H1 (cell line): Measurements from ENCODE around the gene CRYGS. TPM values are rescaled to one million over a fixed set of nuclear protein-coding genes. Genes with fewer than 3 reads are reported as not detected.

Experiments used
- ASH2L ChIP-seq: fragments of 200-600, 300-600 bp; sonication (generic); IDR thresholded peaks from one replicate; pipeline ENCODE4 v1.7.1; 2017; ENCODE audit warnings: low read length
- BCL11A ChIP-seq, 2 experiments: IDR thresholded peaks; one replicate each; pipeline ENCODE4 v1.6.1; 2011; ENCODE audit warnings: low read depth in 2 of 2, low read length in 2 of 2, mild to moderate bottlenecking in 2 of 2
- BRCA1 ChIP-seq: IDR thresholded peaks from 2 replicates; pipeline ENCODE4 v1.6.1; 2012; ENCODE audit warnings: low read depth, low read length, improper control_type of control experiment
- CBX8 ChIP-seq: fragments of 300-800, 300-1000 bp; sonication (generic); IDR thresholded peaks from 2 replicates; pipeline ENCODE4 v1.7.1; 2016; ENCODE audit warnings: low read depth, low read length, borderline replicate concordance
- CHD2 ChIP-seq: IDR thresholded peaks from 2 replicates; pipeline ENCODE4 v1.6.1; 2012; ENCODE audit warnings: low read length, improper control_type of control experiment
- CREB1 ChIP-seq: IDR thresholded peaks from 2 replicates; pipeline ENCODE4 v1.6.1; 2012; ENCODE audit warnings: inconsistent platforms
- E2F6 ChIP-seq: IDR thresholded peaks from 2 replicates; pipeline ENCODE4 v1.6.1; 2012; ENCODE audit warnings: inconsistent platforms
- JUND ChIP-seq: IDR thresholded peaks from 2 replicates; pipeline ENCODE4 v1.6.1; 2011; ENCODE audit warnings: mild to moderate bottlenecking, improper control_type of control experiment, low read length
- KDM4A ChIP-seq: IDR thresholded peaks from one replicate; pipeline ENCODE4 v1.7.1; 2012; ENCODE audit warnings: low read depth, mild to moderate bottlenecking, moderate library complexity, low read length, inconsistent platforms; ENCODE audit not compliant: severe bottlenecking
- KDM5A ChIP-seq: fragments of 200-600 bp; IDR thresholded peaks from 2 replicates; pipeline ENCODE4 v1.7.1; 2012; ENCODE audit warnings: mild to moderate bottlenecking, low read length, inconsistent platforms, mixed read lengths
- NRF1 ChIP-seq: IDR thresholded peaks from 2 replicates; pipeline ENCODE4 v1.6.1; 2011; ENCODE audit warnings: mild to moderate bottlenecking, low read depth, low read length, improper control_type of control experiment
- PHF8 ChIP-seq: fragments of 200-600 bp; sonication (generic); conservative IDR thresholded peaks from 2 replicates; pipeline ENCODE4 v1.7.1; 2012; ENCODE audit warnings: low read depth, mild to moderate bottlenecking, inconsistent platforms, low read length, moderate library complexity
- POU5F1 ChIP-seq: IDR thresholded peaks from 2 replicates; pipeline ENCODE4 v1.6.1; 2011; ENCODE audit warnings: low read depth, mild to moderate bottlenecking, low read length, moderate library complexity
- RNF2 ChIP-seq: fragments of 200-900, 300-1000 bp; sonication (generic); IDR thresholded peaks from 2 replicates; pipeline ENCODE4 v1.7.1; 2016; ENCODE audit warnings: borderline replicate concordance, low read depth, mild to moderate bottlenecking, antibody characterized with exemption, low read length; ENCODE audit not compliant: poor library complexity, severe bottlenecking; ENCODE audit errors: missing control alignments
- SIN3A ChIP-seq, 2 experiments: IDR thresholded peaks in 1 of 2; conservative IDR thresholded peaks in 1 of 2; 2 replicates each; pipeline ENCODE4 v1.6.1; 2011 to 2012; ENCODE audit warnings: low read length in 2 of 2, improper control_type of control experiment in 1 of 2, low read depth in 1 of 2, mild to moderate bottlenecking in 1 of 2
- SP1 ChIP-seq: IDR thresholded peaks from 2 replicates; pipeline ENCODE4 v1.6.1; 2011; ENCODE audit warnings: low read depth, low read length
- TAF7 ChIP-seq: optimal IDR thresholded peaks from 2 replicates; pipeline ENCODE3; 2011; ENCODE audit warnings: low read depth, mild to moderate bottlenecking, inconsistent platforms, low read length, moderate library complexity, borderline replicate concordance
- TBP ChIP-seq: IDR thresholded peaks from 2 replicates; pipeline ENCODE4 v1.6.1; 2011; ENCODE audit warnings: low read depth, low read length, improper control_type of control experiment
- YY1 ChIP-seq: IDR thresholded peaks from 2 replicates; pipeline ENCODE4 v1.6.1; 2011; ENCODE audit warnings: low read depth, mild to moderate bottlenecking, low read length
- polyA plus RNA-seq, 7 experiments: library from polyadenylated mRNA; depleted of rRNA in 3 of 7; stranded (reverse) in 5 of 7; unstranded in 2 of 7; fragments of >200 nt in 5 of 7; fragments of 200-250 nt in 2 of 7; gene quantifications; 1 replicate in 5 of 7; 2 replicates in 1 of 7; 4 replicates in 1 of 7; pipeline versions ENCODE4 v1.2.1 to v1.2.3, GENCODE V29; 2011 to 2013; ENCODE audit warnings: missing spikeins in 2 of 7, mixed read lengths in 2 of 7
- total RNA-seq: library from RNA; stranded (reverse); fragmentation: NEBNext Ultra II Directional; extraction: Animal tissue kit (Norgen Biotek cat#: 25700); gene quantifications from 2 replicates; pipeline ENCODE4 v1.2.1, GENCODE V29; 2021
- TF ChIP-seq, protein P1 (sequence below): IDR thresholded peaks from 2 replicates; pipeline ENCODE4 v1.6.1; 2012; ENCODE audit warnings: low read length, inconsistent platforms
- TF ChIP-seq, protein P2 (sequence below): IDR thresholded peaks from 2 replicates; pipeline ENCODE4 v1.6.1; 2012; ENCODE audit warnings: inconsistent platforms

The CRYGS gene
- total and polyA plus RNA-seq, 2 of the 8 experiments (the other 6 are each of a cell fraction or from before 2014, with no cell fraction given) = 1.5 to 1.8 TPM

DNA sequence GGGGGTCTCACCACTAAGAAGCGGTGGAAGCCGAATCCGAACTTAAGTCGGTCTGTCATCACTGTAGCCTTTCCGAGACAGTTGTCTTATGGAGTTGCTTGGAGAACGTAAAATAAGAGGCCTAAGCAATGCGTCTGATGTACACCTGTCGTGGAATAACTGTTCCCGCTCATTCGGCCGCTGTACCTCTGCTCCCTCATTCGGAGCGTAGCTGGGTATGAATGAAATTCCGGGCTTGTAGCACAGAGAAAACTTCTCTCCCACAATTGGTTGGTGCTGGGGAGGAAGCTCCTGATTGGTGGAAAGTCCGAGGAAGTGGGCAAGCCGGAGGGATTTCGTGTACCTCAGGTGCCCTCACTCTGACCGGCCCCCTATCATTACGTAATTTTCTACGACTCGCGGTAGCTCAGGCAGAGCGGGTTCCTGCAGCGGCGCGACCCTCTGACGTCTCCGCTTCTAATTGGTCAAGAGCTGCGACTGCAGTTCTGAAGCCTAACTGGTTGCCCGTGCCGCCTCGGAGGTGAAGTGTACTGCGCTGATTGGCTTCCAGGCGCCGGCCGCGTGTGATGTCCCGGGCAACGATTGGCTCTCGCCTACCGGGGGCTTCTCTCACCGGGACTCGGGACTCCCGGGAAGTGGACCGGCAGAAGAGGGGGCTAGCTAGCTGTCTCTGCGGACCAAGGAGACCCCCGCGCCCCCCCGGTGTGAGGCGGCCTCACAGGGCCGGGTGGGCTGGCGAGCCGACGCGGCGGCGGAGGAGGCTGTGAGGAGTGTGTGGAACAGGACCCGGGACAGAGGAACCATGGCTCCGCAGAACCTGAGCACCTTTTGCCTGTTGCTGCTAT, 26.1 kb upstream of the CRYGS start, which contains the start of gene DNAJB11 (continued):
- TF ChIP-seq, protein P1, sequence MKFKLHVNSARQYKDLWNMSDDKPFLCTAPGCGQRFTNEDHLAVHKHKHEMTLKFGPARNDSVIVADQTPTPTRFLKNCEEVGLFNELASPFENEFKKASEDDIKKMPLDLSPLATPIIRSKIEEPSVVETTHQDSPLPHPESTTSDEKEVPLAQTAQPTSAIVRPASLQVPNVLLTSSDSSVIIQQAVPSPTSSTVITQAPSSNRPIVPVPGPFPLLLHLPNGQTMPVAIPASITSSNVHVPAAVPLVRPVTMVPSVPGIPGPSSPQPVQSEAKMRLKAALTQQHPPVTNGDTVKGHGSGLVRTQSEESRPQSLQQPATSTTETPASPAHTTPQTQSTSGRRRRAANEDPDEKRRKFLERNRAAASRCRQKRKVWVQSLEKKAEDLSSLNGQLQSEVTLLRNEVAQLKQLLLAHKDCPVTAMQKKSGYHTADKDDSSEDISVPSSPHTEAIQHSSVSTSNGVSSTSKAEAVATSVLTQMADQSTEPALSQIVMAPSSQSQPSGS = peak; percentile 83; the same call in 1 of the 2 replicates
- TF ChIP-seq YY1 (peak; percentile 23; the same call in 1 of the 2 replicates), CHD2 (peak; percentile 87), KDM5A (peak; percentile 93), SP1 (peak; percentile 95), SIN3A (conservative IDR thresholded peaks at IDR 0.05 in 1 of 2, IDR thresholded peaks at IDR 0.05 in 1 of 2; ENCODE audit: low read depth in 1 of 2, low read length in 2 of 2) (peak; percentile 39 to 82; a peak in 2 of 4 replicates), JUND (peak; percentile 51; the same call in 1 of the 2 replicates), RNF2 (no peak), CBX8 (no peak), PHF8 (peak; percentile 87), TAF7 (peak; percentile 85), NRF1 (no peak), POU5F1 (no peak), TBP (peak; percentile 93), BRCA1 (peak; percentile 60; the same call in 1 of the 2 replicates), CREB1 (peak; percentile 99), BCL11A (IDR thresholded peaks at IDR 0.05; ENCODE audit: low read depth in 2 of 2, low read length in 2 of 2) (no peak), KDM4A (peak; percentile 92), E2F6 (peak; percentile 54), ASH2L (peak; percentile 85)
- TF ChIP-seq, protein P2, sequence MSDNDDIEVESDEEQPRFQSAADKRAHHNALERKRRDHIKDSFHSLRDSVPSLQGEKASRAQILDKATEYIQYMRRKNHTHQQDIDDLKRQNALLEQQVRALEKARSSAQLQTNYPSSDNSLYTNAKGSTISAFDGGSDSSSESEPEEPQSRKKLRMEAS = peak; percentile 39
